Kidney (tissue), 14 donors: ENCODE results near the gene RAPGEF1. TPM values are rescaled to one million over a fixed set of nuclear protein-coding genes. Genes with fewer than 3 reads are reported as not detected.

Source experiments
- DNase-seq, 5 donors: peaks; one replicate each; pipeline ENCODE4 v3.0.0-alpha.2; 2013 to 2020
- FAIRE-seq: peaks from 2 replicates; lab custom pipeline; 2012; peaks lifted over from hg19 to GRCh38; lab: Jason Lieb, UNC
- H3K27ac ChIP-seq, 2 donors: one replicate each; pipeline ENCODE4 v1.7.0; 2013; ENCODE audit warnings: low read depth in 2 of 2, low read length in 2 of 2, inconsistent platforms in 1 of 2
- H3K27me3 ChIP-seq: one replicate; pipeline ENCODE4 v1.7.1; 2013; ENCODE audit warnings: low read length, inconsistent platforms; ENCODE audit not compliant: control insufficient read depth, insufficient read depth
- H3K36me3 ChIP-seq, 3 donors: one replicate each; pipeline versions ENCODE4 v1.7.0 to v1.7.1; 2013; ENCODE audit warnings: low read length in 3 of 3, control low read depth in 1 of 3, inconsistent platforms in 1 of 3; ENCODE audit not compliant: insufficient read depth in 3 of 3, control insufficient read depth in 2 of 3
- H3K4me1 ChIP-seq, 3 donors: one replicate each; pipeline versions ENCODE4 v1.7.0 to v1.7.1; 2013; ENCODE audit warnings: low read length in 3 of 3, inconsistent platforms in 1 of 3, low read depth in 1 of 3; ENCODE audit not compliant: control insufficient read depth in 2 of 3, insufficient read depth in 2 of 3
- H3K4me3 ChIP-seq, 3 donors: one replicate each; pipeline versions ENCODE4 v1.7.0 to v1.8.1; 2013; ENCODE audit warnings: low read length in 3 of 3, control low read depth in 1 of 3, inconsistent platforms in 1 of 3
- H3K9ac ChIP-seq, 3 donors: one replicate each; pipeline versions ENCODE4 v1.7.0 to v1.7.1; 2013; ENCODE audit warnings: low read length in 3 of 3, control low read depth in 1 of 3, inconsistent platforms in 1 of 3
- H3K9me3 ChIP-seq, 3 donors: one replicate each; pipeline versions ENCODE4 v1.7.0 to v1.7.1; 2013; ENCODE audit warnings: low read length in 3 of 3, control low read depth in 1 of 3, inconsistent platforms in 1 of 3; ENCODE audit not compliant: control insufficient read depth in 2 of 3, insufficient read depth in 1 of 3
- intact Hi-C: fragments of 100-400 bp; cut with DNase I; formaldehyde crosslinking; loops from one replicate; pipeline ENCODE4 v1.11.1; 2022
- polyA plus RNA-seq: library from polyadenylated mRNA; stranded (reverse); fragments of 350-450 nt; fragmentation: Illumina TruSeq; extraction: RNeasy Lipid Tissue Mini Kit (QIAGEN cat#74804); gene quantifications from one replicate; pipeline ENCODE4 v1.2.3, GENCODE V29; 2014; ENCODE audit warnings: low read depth, low replicate concordance; ENCODE audit not compliant: insufficient read depth
- total RNA-seq: library from RNA; stranded (reverse); fragmentation: NEBNext Ultra II Directional; extraction: Animal tissue kit (Norgen Biotek cat#: 25700); gene quantifications from one replicate; pipeline ENCODE4 v1.2.1, GENCODE V29; 2021
- TF ChIP-seq, protein P1 (sequence below): IDR thresholded peaks from 3 replicates; pipeline ENCODE4 v1.5.1; 2012; ENCODE audit warnings: mild to moderate bottlenecking, moderate library complexity, borderline replicate concordance; ENCODE audit not compliant: insufficient read depth; ENCODE audit errors: extremely low read depth
- donor health status: control.
- donor health status: control.
- donor health status: control.
- donor health status: control.
- donor health status: control.
- donor health status: DM: yes; HTN: yes; CAD: no.
- donor health status: Normal renal cell carcinoma (clear cell type).

Gene RAPGEF1
- total and polyA plus RNA-seq, 2 donors from 2014 or later, result 15.5 to 79.7 TPM

DNA sequence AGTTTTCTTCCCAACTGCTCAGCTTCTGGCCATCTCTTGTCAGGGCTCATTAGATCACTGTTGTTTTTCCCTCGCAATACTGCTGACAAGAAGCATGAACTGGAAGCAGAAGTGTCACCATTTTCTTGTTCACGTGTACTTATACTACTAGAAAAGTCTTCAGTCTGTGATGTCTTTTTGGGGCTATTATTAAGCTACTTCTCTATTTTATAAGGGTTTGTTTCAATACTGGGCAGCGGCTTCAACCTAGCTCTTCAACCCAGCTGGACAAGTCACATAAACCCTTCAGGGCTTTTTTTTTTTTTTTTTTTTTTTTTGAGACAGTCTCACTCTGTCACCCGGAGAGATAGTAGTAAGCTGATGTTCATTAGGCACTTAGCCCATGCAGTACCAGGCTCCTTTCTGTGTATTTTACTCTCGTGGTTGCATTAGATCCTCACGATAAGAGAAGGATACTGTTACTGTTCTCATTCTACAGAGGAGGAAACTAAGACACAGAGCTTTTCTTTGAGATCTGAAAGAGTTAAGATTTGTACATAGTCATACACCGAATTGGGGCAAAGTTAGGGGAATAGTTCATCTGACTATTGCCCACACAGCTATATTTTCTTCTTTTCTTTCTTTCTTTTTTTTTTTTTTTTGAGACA, 20.5 kb downstream of the RAPGEF1 start:
- no peak overlapping the region for H3K9ac ChIP-seq
- TF ChIP-seq, protein P1, sequence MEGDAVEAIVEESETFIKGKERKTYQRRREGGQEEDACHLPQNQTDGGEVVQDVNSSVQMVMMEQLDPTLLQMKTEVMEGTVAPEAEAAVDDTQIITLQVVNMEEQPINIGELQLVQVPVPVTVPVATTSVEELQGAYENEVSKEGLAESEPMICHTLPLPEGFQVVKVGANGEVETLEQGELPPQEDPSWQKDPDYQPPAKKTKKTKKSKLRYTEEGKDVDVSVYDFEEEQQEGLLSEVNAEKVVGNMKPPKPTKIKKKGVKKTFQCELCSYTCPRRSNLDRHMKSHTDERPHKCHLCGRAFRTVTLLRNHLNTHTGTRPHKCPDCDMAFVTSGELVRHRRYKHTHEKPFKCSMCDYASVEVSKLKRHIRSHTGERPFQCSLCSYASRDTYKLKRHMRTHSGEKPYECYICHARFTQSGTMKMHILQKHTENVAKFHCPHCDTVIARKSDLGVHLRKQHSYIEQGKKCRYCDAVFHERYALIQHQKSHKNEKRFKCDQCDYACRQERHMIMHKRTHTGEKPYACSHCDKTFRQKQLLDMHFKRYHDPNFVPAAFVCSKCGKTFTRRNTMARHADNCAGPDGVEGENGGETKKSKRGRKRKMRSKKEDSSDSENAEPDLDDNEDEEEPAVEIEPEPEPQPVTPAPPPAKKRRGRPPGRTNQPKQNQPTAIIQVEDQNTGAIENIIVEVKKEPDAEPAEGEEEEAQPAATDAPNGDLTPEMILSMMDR, result no peak
- H3K27me3 ChIP-seq, result no peaks in the 10 kb centered on the region
- no peak for FAIRE-seq
- H3K4me3 ChIP-seq, result no peak overlapping the region
- H3K4me1 ChIP-seq, result peaks cover 0 to 17% (median 14%) of the 10 kb centered on the region in 3 donors
- no peak for DNase-seq
- H3K36me3 ChIP-seq, result no peaks in the 10 kb centered on the region
- H3K27ac ChIP-seq, result no peak overlapping the region
- H3K9me3 ChIP-seq, result no peaks in the 10 kb centered on the region
- intact Hi-C loops, result no loop called here

DNA sequence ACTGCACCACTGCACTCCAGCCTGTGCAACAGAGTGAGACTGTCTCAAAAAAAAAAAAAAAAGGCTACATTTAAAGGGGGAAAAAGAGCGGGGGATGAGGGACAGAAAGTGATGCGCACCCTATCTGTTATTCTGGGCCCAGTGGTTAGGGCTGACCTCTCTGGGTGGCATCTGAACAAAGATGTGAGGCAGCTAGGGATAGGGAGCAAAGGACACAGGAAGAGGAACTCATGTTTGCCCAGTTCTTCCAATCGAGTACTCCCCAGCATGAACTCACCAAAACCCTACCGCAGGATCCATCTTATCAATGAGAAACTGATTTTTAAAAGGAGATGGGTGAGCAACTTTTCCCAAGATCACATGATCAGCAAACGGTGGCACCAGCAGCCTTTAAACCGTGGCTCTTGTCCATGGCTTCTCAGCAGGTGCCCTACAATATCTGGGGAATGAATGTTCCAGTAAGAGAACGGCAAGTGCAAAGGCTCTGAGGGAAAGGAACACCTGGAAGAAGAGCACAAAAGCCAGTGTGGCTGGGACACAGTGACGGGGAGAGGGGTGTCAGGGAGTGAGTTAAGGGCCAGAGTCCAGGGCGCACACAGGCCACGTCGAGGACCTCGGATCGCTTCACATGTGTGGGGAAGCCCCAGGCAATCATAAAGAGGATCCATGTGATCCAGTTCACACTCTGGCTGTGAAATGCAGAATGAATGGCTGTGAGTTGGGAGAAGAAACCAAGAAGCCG, 22.0 kb downstream of the RAPGEF1 start:
- H3K27ac ChIP-seq, result peak overlapping the region; percentile 18 to 26
- DNase-seq, result no peak

DNA sequence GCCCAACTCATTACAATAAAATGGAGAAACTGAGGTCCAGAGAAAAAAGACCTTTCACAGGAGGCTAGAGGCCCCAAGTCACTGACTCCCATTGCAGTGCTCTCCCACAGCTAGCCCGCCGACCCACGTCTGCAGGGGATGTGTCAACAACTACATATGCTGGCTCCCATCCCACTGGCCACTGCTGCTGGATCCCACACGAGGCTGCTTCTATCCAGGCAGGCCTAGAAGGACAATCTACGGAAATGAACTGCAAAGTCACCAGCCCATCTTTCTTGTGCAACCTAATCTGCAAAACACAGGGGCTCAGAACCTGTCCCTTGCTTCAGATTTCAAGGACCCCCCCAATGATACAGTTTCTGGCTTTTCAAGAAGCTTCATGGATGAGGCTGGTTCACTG, 24.0 kb downstream of the RAPGEF1 start:
- TF ChIP-seq, protein P1, result no peak
- Histone ChIP-seq H3K36me3 (no peaks in the 10 kb centered on the region), H3K9ac (no peak overlapping the region), H3K9me3 (no peaks in the 10 kb centered on the region), H3K4me1 (peaks cover 0 to 25% (median 19%) of the 10 kb centered on the region in 3 donors), H3K4me3 (no peak overlapping the region), H3K27me3 (no peaks in the 10 kb centered on the region), H3K27ac (peak overlapping the region in 1 of 2 donors; percentile 61)
- intact Hi-C loops, result no loop called here
- DNase-seq, result no peak
- FAIRE-seq, result no peak

More for the DNA sequence above, 22.0 kb downstream of the RAPGEF1 start:
- Histone ChIP-seq H3K4me3 (no peak overlapping the region), H3K36me3 (no peaks in the 10 kb centered on the region), H3K4me1 (peaks cover 0 to 21% (median 19%) of the 10 kb centered on the region in 3 donors), H3K27me3 (no peaks in the 10 kb centered on the region), H3K9ac (no peak overlapping the region), H3K9me3 (no peaks in the 10 kb centered on the region)
- TF ChIP-seq, protein P1, result no peak
- intact Hi-C loops, result no loop called here
- no peak for FAIRE-seq
